Activated CD8-positive, alpha-beta T cell treated with anti-CD3 and anti-CD28 coated beads for 36 hours (primary cell): ENCODE data around the gene KIF26B. TPM values are rescaled to one million over a fixed set of nuclear protein-coding genes. Genes with fewer than 3 reads are reported as not detected.

Experiments
- ATAC-seq: fragments of 200-7000 bp; cut with Tn5 transposase; one replicate; pipeline ENCODE4 v1.10.0; 2021; ENCODE audit warnings: mild to moderate bottlenecking, moderate library complexity
- CTCF ChIA-PET: fragments of 350-600 bp; sonication (Branson Sonifier 250); formaldehyde crosslinking; loops from one replicate; lab custom pipeline; 2021; ENCODE audit warnings: antibody characterized with exemption; lab: Charles Lee
- POLR2A ChIA-PET: fragments of 350-600 bp; sonication (Branson Sonifier 250); formaldehyde crosslinking; loops from one replicate; lab custom pipeline; 2021; ENCODE audit warnings: antibody characterized with exemption; lab: Charles Lee
- DNase-seq: peaks from one replicate; pipeline ENCODE4 v3.0.0-alpha.2; 2020
- H3K27ac Mint-ChIP-seq: one replicate; pipeline ENCODE4 v1.8.0; 2021; ENCODE audit warnings: mild to moderate bottlenecking, mixed read lengths
- H3K27me3 Mint-ChIP-seq: one replicate; pipeline ENCODE4 v1.8.0; 2021; ENCODE audit warnings: mixed read lengths
- H3K36me3 Mint-ChIP-seq: one replicate; pipeline ENCODE4 v1.8.0; 2021; ENCODE audit warnings: low read depth, mixed read lengths
- H3K4me1 Mint-ChIP-seq: one replicate; pipeline ENCODE4 v1.8.0; 2021; ENCODE audit warnings: low read depth, mixed read lengths
- H3K4me3 Mint-ChIP-seq: one replicate; pipeline ENCODE4 v1.8.0; 2021; ENCODE audit warnings: mild to moderate bottlenecking, moderate library complexity, mixed read lengths
- H3K9me3 Mint-ChIP-seq: one replicate; pipeline ENCODE4 v1.8.0; 2021; ENCODE audit warnings: mixed read lengths
- CTCF ChIP-seq: fragments of 200-600 bp; IDR thresholded peaks from one replicate; pipeline ENCODE4 v1.8.0; 2022; ENCODE audit warnings: antibody characterized with exemption, mild to moderate bottlenecking
- intact Hi-C: fragments of 100-400 bp; cut with micrococcal nuclease; formaldehyde crosslinking; loops from one replicate; pipeline ENCODE4 v1.10.0; 2022
- total RNA-seq, 2 experiments: library from RNA; stranded (reverse); gene quantifications; one replicate each; pipeline ENCODE4 v1.2.3, GENCODE V29; 2021

The KIF26B gene
- total RNA-seq, 2 experiments from 2014 or later = 0.16 TPM

- DNase-seq (no peak), ATAC-seq (no peak)
- H3K36me3 Mint-ChIP-seq = peaks cover 5% of the 10 kb centered on the region
- CTCF ChIA-PET = no interaction called here
- no peak for TF ChIP-seq CTCF
- peaks cover 26% of the 10 kb centered on the region for H3K9me3 Mint-ChIP-seq
- no peak overlapping the region for H3K27ac Mint-ChIP-seq
- POLR2A ChIA-PET = no interaction called here
- no peaks in the 10 kb centered on the region for H3K4me1 Mint-ChIP-seq
- peaks cover 8% of the 10 kb centered on the region for H3K27me3 Mint-ChIP-seq
- intact Hi-C loops = no loop called here
- no peak overlapping the region for H3K4me3 Mint-ChIP-seq
Measured at GRCh38 chr1:245641384-245641783, 486.6 kb downstream of the KIF26B start.

GRCh38 chr1:245645406-245645805, 490.6 kb downstream of the KIF26B start:
- peaks cover 5% of the 10 kb centered on the region for H3K36me3 Mint-ChIP-seq
- no peak overlapping the region for H3K4me3 Mint-ChIP-seq
- H3K27ac Mint-ChIP-seq = no peak overlapping the region
- no peak for ATAC-seq
- no peak for DNase-seq
- POLR2A ChIA-PET = no interaction called here
- peaks cover 11% of the 10 kb centered on the region for H3K27me3 Mint-ChIP-seq
- intact Hi-C loops = no loop called here
- no peaks in the 10 kb centered on the region for H3K4me1 Mint-ChIP-seq
- TF ChIP-seq CTCF = no peak
- H3K9me3 Mint-ChIP-seq = peaks cover 21% of the 10 kb centered on the region
- CTCF ChIA-PET = interaction anchor here (1.9 kb wide), 1 partner anchor 27 kb away, joined by 4 read pairs; no protein-coding TSS in a partner anchor

GRCh38 chr1:245645894-245646293, 491.1 kb downstream of the KIF26B start:
- no peak for TF ChIP-seq CTCF
- Mint-ChIP-seq H3K4me3 (no peak overlapping the region), H3K27ac (no peak overlapping the region), H3K4me1 (no peaks in the 10 kb centered on the region), H3K27me3 (peaks cover 11% of the 10 kb centered on the region), H3K36me3 (peaks cover 5% of the 10 kb centered on the region), H3K9me3 (peaks cover 20% of the 10 kb centered on the region)
- CTCF ChIA-PET = no interaction called here
- POLR2A ChIA-PET = no interaction called here
- no peak for ATAC-seq
- no peak for DNase-seq
- intact Hi-C loops = no loop called here

- peak; percentile 51 for ATAC-seq
- DNase-seq = peak; percentile 27
- H3K27ac Mint-ChIP-seq = no peak overlapping the region
- ChIA-PET POLR2A (no interaction called here), CTCF (no interaction called here)
- TF ChIP-seq CTCF = no peak
- H3K9me3 Mint-ChIP-seq = peaks cover 4% of the 10 kb centered on the region
- H3K27me3 Mint-ChIP-seq = peaks cover 9% of the 10 kb centered on the region
- H3K4me3 Mint-ChIP-seq = no peak overlapping the region
- H3K36me3 Mint-ChIP-seq = no peaks in the 10 kb centered on the region
- H3K4me1 Mint-ChIP-seq = no peaks in the 10 kb centered on the region
- intact Hi-C loops = no loop called here
Measured at GRCh38 chr1:245648749-245649522, 494.2 kb downstream of the KIF26B start.

- no peak for TF ChIP-seq CTCF
- ATAC-seq (no peak), DNase-seq (no peak)
- Mint-ChIP-seq H3K4me3 (no peak overlapping the region), H3K36me3 (no peaks in the 10 kb centered on the region), H3K27ac (no peak overlapping the region), H3K27me3 (peaks cover 5% of the 10 kb centered on the region), H3K9me3 (peaks cover 3% of the 10 kb centered on the region), H3K4me1 (no peaks in the 10 kb centered on the region)
- ChIA-PET POLR2A (no interaction called here), CTCF (no interaction called here)
- intact Hi-C loops = no loop called here
Measured at GRCh38 chr1:245649666-245650065, 494.9 kb downstream of the KIF26B start.
